Stimulated activated CD4-positive, alpha-beta T cell treated with anti-CD3 and anti-CD28 coated beads, Interleukin-2, amount 100 ng/mL, for 4 hours (primary cell): ENCODE results near the gene SLC24A3.

Experiments used
- DNase-seq: peaks from one replicate; pipeline ENCODE4 v3.0.0-alpha.2; 2020; ENCODE audit warnings: low read depth

SLC24A3 gene

DNA sequence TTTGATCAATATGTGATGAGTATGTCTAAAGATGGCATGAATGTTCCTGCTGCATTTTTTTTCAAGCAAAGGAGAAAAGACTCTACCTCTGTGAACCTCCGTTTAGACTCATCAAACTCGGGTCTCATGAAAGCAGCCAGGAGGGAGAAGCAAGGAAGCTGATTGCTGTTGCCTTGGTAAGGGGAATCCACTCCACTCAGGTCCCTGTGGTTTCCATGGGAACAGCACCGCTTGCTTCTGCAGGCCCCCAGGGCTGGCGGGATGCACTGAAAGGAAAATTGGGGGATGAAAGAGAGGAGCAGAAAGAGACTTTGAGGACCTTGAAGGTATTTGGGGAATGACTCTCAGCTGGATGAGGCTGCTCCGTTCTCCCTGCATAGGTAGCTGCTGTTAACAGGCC is 296.0 kb downstream of the SLC24A3 start:
- no peak for DNase-seq

DNA sequence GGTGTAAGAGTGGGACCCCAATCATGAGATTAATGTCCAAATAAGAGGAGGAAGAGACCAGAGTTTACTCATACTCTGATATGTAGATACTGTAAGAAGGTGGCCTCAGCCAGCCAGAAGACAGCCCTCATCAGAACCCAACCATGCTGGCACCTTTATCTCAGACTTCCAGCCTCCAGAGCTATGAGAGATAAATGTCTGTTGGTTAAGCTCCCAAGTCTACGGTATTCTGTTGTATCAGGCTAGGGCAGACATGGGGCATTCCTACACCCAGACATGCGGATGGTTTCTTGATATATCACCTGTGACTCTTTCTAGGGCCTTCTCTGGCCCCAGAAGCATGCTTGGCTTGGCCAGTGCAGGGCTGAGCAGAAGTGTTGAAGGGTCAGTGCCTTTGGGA is 298.2 kb downstream of the SLC24A3 start:
- no peak for DNase-seq

DNA sequence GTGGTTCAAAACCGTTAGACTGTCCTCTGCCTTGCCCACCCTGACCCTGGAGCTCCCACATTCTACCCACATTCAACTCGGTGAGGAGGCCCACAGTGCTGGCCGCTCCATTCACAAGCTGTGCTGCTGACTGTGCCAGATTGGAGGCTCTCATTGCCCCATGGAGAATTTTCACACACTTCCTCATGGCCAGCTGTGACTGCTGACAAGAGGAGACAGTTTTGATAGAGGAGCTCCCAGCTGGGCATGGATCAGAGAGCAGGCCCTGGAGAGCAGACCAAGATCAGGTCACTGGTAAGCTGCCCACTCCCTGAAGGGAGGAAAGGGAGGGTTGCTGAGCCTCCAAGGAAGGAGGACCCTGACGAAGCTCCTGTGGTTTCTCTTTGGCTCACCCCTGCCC is 299.5 kb downstream of the SLC24A3 start:
- no peak for DNase-seq

DNA sequence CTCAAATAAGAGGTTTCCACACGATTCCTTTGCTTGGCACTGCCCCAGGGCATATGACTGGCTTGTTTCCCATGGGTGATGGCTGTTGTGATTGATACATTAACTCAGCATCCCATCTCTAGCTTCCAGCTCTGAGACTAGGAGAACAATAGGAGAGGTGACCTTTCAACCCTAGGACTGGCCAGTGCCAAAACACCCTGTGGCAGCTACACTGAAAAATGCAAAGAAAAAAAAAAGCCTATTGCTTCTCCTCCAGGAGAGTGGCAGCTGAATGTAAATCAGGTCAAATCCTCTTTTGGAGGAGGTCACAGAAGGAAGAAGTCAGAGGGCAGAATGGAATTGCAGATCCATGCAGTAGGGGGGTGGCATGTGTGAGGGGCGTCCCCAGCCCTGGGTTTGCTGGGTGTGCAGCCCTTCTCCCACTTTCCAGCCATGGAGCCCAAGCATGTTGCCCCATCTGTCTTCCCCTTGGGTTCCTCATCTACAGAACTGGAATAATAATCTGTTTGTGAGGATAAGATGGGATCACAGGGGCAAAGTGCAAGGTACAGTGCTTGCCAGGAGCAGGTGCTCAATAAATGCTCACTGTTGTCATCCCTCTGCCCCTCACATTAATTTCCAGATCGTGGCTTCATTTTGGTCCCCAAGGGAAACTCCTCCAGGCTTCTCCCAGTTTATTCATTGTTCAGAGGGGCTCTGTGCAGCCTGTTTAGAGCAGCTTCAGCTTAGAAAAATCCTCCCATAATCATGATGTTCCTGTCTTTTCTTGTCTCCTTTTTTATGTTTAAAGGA is 300.6 kb downstream of the SLC24A3 start:
- DNase-seq = no peak

GRCh38 chr20:19515074-19515473 is 302.6 kb downstream of the SLC24A3 start:
- no peak for DNase-seq

DNA sequence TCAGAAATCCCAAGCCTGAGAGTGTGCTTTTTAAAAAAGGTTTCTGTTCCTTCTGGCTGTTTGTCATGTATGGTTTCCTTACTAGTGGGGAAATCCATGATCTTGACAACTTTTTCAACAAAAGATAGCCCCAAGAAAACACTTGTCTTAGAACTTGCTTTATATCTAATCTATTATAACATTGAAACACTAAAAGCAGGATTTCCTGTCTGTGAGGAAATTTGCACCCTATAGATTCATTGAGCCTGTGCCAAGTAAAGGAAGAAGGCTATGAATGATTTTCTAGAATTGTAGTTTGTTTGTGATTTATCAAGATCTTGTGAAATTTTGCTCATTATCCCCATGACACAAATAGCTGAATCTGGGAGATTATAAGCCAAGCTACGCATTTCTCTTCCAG is 307.0 kb downstream of the SLC24A3 start:
- DNase-seq = no peak

- DNase-seq = no peak
These were observed 307.8 kb downstream of the SLC24A3 start for GRCh38 chr20:19520261-19520660.

GRCh38 chr20:19522071-19522801 is 309.8 kb downstream of the SLC24A3 start:
- DNase-seq = no peak

DNA sequence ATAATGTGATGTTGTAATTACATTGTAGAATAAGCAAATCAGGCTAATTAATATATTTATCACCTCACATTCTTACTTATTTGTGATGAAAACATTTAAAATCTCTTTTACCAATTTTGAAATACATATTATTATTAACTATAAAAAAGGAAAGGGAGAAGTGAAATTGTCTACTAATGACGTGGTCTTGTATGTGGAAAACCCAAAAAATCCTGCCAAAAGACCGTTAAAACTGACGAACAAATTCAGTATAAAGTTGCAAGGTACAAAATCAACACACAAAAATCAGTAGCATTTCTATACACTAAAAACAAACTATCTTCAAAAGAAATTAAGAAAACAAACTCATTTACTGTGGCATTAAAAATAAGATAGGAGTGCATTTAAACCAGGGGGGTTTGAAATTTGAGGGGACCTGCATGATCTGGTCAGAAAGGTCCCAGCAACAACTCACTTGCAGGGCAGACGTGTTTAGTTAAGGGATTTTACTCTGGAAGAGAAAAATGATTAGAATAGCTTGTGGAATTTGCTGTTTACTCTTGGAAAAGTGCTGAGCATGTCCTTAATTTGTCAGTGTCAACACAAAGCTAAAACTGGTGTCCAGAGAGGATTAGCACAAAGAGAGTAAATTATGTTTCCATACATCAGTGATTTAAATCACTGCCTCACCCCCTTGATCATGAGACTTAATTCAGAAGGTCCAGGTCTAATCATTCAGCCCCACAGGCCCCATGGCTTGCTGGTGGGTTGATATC is 310.6 kb downstream of the SLC24A3 start:
- no peak for DNase-seq

DNA sequence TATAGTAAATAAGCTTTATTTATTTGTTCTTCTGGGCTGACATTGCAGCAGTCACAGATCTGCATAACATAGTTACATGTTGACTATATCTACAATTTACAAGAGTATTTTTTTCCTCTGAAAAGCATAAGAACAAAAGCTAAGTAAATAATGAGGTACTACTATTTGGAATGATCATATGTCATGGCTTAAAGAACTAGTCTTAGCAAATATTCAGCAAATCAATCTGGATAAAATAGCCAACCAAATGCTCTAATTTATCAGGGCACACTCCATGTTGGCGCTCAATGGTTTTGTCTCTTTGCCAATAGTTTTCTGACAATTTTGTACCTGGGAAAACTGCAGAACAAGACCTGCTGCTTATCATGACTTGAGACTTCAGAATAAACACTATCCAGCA is 312.2 kb downstream of the SLC24A3 start:
- DNase-seq = no peak

GRCh38 chr20:19527509-19527908 is 315.1 kb downstream of the SLC24A3 start:
- no peak for DNase-seq

- DNase-seq = no peak
These were observed 316.0 kb downstream of the SLC24A3 start for GRCh38 chr20:19528286-19529030.

DNA sequence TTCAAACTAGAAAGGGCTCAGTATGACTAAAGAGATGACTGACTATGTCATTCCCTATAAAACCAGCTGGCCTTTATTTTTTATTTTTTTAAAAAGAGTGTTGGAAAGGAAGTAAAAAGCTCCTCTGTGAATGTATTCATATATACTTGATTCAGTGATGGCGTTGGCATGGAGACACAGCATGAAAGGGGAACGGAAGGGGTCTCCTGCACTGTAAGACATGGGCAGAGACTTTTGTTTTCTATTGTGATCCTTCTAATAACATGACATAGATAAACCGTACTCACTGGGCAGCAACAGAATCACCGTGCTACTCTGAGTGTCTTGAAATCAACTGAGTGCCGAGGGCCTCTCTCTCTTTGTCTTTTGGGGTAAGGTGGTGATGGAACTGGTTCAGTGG is 317.6 kb downstream of the SLC24A3 start:
- DNase-seq = no peak

DNA sequence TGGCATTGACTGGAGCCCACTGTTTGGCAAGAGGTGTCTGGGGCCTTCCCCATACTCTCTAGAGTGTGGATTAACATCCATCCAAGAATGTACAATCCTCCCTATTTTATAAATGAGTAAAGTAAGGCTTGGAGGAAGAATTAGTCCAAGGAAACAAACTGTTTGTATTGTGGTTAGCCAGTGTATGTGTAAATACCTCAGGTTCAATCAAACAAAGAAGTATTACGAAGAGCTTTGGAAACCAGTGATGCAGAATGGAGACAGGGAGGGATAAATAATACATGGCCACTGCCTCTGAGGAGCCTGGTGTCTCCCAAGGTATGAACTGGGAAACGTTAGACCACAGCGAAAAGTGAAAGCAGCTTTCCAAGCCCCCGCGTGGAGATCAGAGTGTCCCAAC is 319.0 kb downstream of the SLC24A3 start:
- no peak for DNase-seq

GRCh38 chr20:19538556-19538955 is 326.1 kb downstream of the SLC24A3 start:
- no peak for DNase-seq

- DNase-seq = no peak
These were observed 326.7 kb downstream of the SLC24A3 start for GRCh38 chr20:19539191-19539590.

DNA sequence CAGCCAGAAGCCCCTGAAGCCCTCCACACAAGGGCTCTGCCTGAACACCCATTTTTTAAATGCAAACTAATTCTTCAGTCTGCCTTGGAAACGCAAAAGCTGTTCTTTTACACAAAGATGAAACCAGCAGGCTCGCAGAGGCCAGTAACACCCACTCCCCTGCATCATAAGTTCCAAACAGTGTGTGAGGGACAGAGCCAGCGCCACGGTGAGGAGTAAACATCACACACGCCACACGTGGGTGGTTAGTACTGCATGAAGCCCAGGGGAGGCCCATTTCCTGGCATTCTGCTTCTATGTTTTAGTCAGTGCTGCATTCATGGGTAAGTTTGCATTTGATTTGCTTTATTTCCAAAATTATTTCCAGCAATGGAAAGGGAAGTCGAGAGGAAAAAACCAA is 327.9 kb downstream of the SLC24A3 start:
- no peak for DNase-seq

- no peak for DNase-seq
These were observed 330.7 kb downstream of the SLC24A3 start for GRCh38 chr20:19543101-19543500.

DNA sequence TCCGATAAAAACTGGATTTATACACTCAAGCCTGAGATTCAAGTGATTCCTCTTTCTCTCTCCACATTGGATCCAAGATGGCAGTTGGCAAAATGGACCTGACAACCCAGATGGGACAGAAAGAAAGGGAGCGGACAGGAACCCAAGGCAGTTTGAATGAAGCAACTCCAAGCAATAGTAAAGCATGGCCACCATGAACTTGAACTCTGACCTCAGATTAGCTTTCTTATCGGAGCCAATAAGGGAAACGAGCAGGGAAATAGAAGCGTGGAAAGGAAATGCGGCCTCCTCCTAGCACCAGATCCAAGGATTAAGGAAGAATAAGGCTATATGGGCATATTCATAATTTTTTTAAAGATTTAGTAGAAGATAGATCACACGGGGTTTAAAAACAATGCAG is 332.2 kb downstream of the SLC24A3 start:
- no peak for DNase-seq

DNA sequence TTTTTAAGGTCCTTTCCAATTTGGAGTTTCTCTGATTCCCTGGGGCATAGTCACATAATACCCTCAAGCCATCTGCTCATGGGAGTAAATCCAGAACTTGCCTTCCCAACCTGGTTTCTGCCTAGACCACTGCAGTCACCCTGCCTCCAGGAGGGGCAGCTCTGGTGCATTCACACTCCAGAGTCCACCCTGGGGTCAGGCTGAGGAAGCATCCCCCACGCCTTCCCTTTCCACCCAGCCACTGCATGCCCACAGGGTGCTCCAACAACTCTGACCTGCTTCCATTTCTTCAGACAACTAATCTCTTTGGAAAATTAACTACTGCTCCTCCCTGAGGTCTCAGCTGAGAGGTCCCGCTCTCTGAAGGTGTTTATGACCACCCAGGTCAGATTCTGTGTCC is 334.2 kb downstream of the SLC24A3 start:
- no peak for DNase-seq

DNA sequence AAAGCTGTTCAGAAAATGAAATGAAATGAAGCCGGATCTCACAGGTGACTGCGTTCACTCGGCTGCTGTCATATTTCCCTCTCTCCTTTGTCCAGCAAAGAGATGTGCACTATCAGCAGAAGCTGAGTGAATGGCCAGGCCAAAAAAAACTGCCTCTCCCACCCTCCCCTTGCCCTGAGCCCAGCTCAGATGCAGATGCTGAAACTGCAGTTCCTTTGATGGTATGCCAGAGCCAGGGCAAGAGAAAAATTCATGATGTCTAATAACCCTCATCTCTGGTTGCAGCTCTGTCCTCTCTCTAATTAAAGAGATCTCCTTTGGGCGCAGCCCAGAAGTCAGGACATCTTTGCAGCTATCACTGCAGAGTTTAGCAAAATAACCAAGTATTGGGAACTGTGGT is 335.1 kb downstream of the SLC24A3 start:
- no peak for DNase-seq

DNA sequence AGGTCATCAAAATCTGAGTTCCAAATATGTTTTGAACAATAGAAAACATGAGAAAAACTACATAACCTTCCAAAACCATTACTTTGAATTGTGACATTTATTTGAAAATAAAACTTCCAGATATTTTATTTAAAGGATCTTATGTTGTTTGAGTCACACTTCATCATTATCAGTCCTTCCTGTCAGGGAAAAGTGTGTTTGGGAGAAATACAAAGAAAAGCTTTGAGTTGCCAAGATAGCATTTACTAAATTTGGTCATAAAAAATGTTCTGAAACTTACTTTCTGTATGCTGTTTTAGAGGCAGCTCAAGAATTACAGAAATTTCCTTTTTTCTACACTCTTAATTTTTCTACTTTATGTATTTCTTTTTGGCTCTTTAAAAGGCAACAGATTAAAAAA is 337.5 kb downstream of the SLC24A3 start:
- no peak for DNase-seq
